Measurements from ENCODE around the gene PARP16. TPM values are rescaled to one million over a fixed set of nuclear protein-coding genes. Genes with fewer than 3 reads are reported as not detected.

Gene PARP16
- total and polyA plus RNA-seq, 11 donors, result 2.7 to 7.0 (median 4.8) TPM

GRCh38 chr15:65333856-65334255, 47.2 kb upstream of the PARP16 start:
- Histone ChIP-seq H3K27me3 (peaks cover 0 to 9% (median 0%) of the 10 kb centered on the region in 9 donors), H3K4me3 (no peak overlapping the region), H3K27ac (no peak overlapping the region), H3K4me1 (no peaks in the 10 kb centered on the region), H3K9me3 (no peaks in the 10 kb centered on the region), H3K36me3 (no peaks in the 10 kb centered on the region)
- intact Hi-C loops (cut with DNase I), result loop anchor here in 1 of 10 donors (5.0 kb wide), 1 partner anchor 33 kb away; no protein-coding TSS in a partner anchor
- TF ChIP-seq POLR2A (IDR thresholded peaks at IDR 0.05) (no peak), CTCF (IDR thresholded peaks at IDR 0.05) (no peak)
- 72 to 79% (median 76%) methylated on average over 5 of the region's 5 CpGs for WGBS, 4 donors
- DNase-seq (no peak), ATAC-seq (no peak)

- TF ChIP-seq CTCF (IDR thresholded peaks at IDR 0.05) (no peak), POLR2A (IDR thresholded peaks at IDR 0.05) (no peak)
- H3K4me1 ChIP-seq, result no peaks in the 10 kb centered on the region
- H3K36me3 ChIP-seq, result no peaks in the 10 kb centered on the region
- H3K27me3 ChIP-seq, result peaks cover 0 to 9% (median 0%) of the 10 kb centered on the region in 9 donors
- H3K27ac ChIP-seq, result no peak overlapping the region
- intact Hi-C loops (cut with DNase I), result loop anchor here in 1 of 10 donors (5.0 kb wide), 1 partner anchor 34 kb away; no protein-coding TSS in a partner anchor
- H3K4me3 ChIP-seq, result no peak overlapping the region
- no peaks in the 10 kb centered on the region for H3K9me3 ChIP-seq
- DNase-seq, result no peak
- WGBS, 4 donors, result 84 to 92% (median 86%) methylated on average over 12 to 16 of the region's 16 CpGs
- no peak for ATAC-seq
These were observed 46.6 kb upstream of the PARP16 start for GRCh38 chr15:65333148-65333820.

GRCh38 chr15:65332391-65333147, 45.9 kb upstream of the PARP16 start:
- 90 to 93% (median 92%) methylated on average over 31 of the region's 31 CpGs for WGBS, 4 donors
- no peak overlapping the region for H3K4me3 ChIP-seq
- no peaks in the 10 kb centered on the region for H3K36me3 ChIP-seq
- ATAC-seq (no peak), DNase-seq (no peak)
- H3K4me1 ChIP-seq, result no peaks in the 10 kb centered on the region
- H3K27me3 ChIP-seq, result peaks cover 0 to 2% (median 0%) of the 10 kb centered on the region in 9 donors
- TF ChIP-seq POLR2A (IDR thresholded peaks at IDR 0.05) (no peak), CTCF (IDR thresholded peaks at IDR 0.05) (no peak)
- intact Hi-C loops (cut with DNase I), result loop anchor here in 1 of 10 donors (5.0 kb wide), 1 partner anchor 35 kb away; no protein-coding TSS in a partner anchor
- no peak overlapping the region for H3K27ac ChIP-seq
- no peaks in the 10 kb centered on the region for H3K9me3 ChIP-seq

- Histone ChIP-seq H3K4me3 (no peak overlapping the region), H3K9me3 (no peaks in the 10 kb centered on the region), H3K4me1 (peaks cover 0 to under 1% (median 0%) of the 10 kb centered on the region in 12 donors), H3K27ac (no peak overlapping the region), H3K36me3 (no peaks in the 10 kb centered on the region), H3K27me3 (no peaks in the 10 kb centered on the region)
- DNase-seq (no peak), ATAC-seq (no peak)
- TF ChIP-seq POLR2A (IDR thresholded peaks at IDR 0.05) (no peak), CTCF (IDR thresholded peaks at IDR 0.05) (no peak)
- WGBS, 4 donors, result 80 to 97% (median 88%) methylated on average over 6 to 7 of the region's 7 CpGs
- intact Hi-C loops (cut with DNase I), result loop anchor here in 1 of 10 donors (5.0 kb wide), 1 partner anchor 35 kb away; no protein-coding TSS in a partner anchor
These were observed 45.1 kb upstream of the PARP16 start for GRCh38 chr15:65331811-65332210.
